Endothelial cell (in vitro differentiated cells): ENCODE data around the gene HSPB8. TPM values are rescaled to one million over a fixed set of nuclear protein-coding genes. Genes with fewer than 3 reads are reported as not detected.

Experiments
- DNase-seq: peaks from one replicate; pipeline ENCODE4 v3.0.0; 2021; ENCODE audit warnings: low spot score
- H3K27ac Mint-ChIP-seq: one replicate; pipeline ENCODE4 v1.8.0; 2021; ENCODE audit warnings: mixed read lengths, inconsistent platforms; ENCODE audit not compliant: unreplicated experiment
- H3K27me3 Mint-ChIP-seq: one replicate; pipeline ENCODE4 v1.8.0; 2021; ENCODE audit warnings: mild to moderate bottlenecking, moderate library complexity, mixed read lengths, inconsistent platforms; ENCODE audit not compliant: unreplicated experiment
- H3K36me3 Mint-ChIP-seq: one replicate; pipeline ENCODE4 v1.8.0; 2021; ENCODE audit warnings: mild to moderate bottlenecking, low read depth, mixed read lengths, inconsistent platforms; ENCODE audit not compliant: unreplicated experiment
- H3K4me1 Mint-ChIP-seq: one replicate; pipeline ENCODE4 v1.8.0; 2021; ENCODE audit warnings: mild to moderate bottlenecking, mixed read lengths, inconsistent platforms; ENCODE audit not compliant: unreplicated experiment
- H3K4me3 Mint-ChIP-seq: one replicate; pipeline ENCODE4 v1.8.0; 2021; ENCODE audit warnings: mild to moderate bottlenecking, mixed read lengths, inconsistent platforms; ENCODE audit not compliant: unreplicated experiment
- H3K9me3 Mint-ChIP-seq: one replicate; pipeline ENCODE4 v1.8.0; 2021; ENCODE audit warnings: mixed read lengths, inconsistent platforms; ENCODE audit not compliant: unreplicated experiment
- CTCF ChIP-seq: fragments of 200-600 bp; sonication (generic); IDR thresholded peaks from one replicate; pipeline ENCODE4 v1.5.0; 2021; ENCODE audit warnings: antibody characterized with exemption; ENCODE audit not compliant: unreplicated experiment
- total RNA-seq: library from RNA; stranded (reverse); fragmentation: NEBNext Ultra II Directional; extraction: Animal tissue kit (Norgen Biotek cat#: 25700); gene quantifications from one replicate; pipeline ENCODE4 v1.2.1, GENCODE V29; 2021; ENCODE audit not compliant: unreplicated experiment

The HSPB8 gene
- total RNA-seq, 1 donor from 2014 or later = 2.7 TPM

- Mint-ChIP-seq H3K27ac (no peak overlapping the region), H3K36me3 (peaks cover 4% of the 10 kb centered on the region), H3K4me1 (peaks cover 5% of the 10 kb centered on the region), H3K4me3 (no peak overlapping the region), H3K27me3 (peaks cover 4% of the 10 kb centered on the region), H3K9me3 (no peaks in the 10 kb centered on the region)
- DNase-seq = no peak
- no peak for TF ChIP-seq CTCF
These were observed 29.5 kb upstream of the HSPB8 start for GRCh38 chr12:119149270-119149669.

GRCh38 chr12:119151445-119152026, 27.2 kb upstream of the HSPB8 start:
- no peak for DNase-seq
- Mint-ChIP-seq H3K4me1 (peaks cover 5% of the 10 kb centered on the region), H3K4me3 (no peak overlapping the region), H3K36me3 (peaks cover 4% of the 10 kb centered on the region), H3K27ac (no peak overlapping the region), H3K9me3 (no peaks in the 10 kb centered on the region), H3K27me3 (peaks cover 7% of the 10 kb centered on the region)
- no peak for TF ChIP-seq CTCF

- Mint-ChIP-seq H3K36me3 (peaks cover 4% of the 10 kb centered on the region), H3K27me3 (peaks cover 7% of the 10 kb centered on the region), H3K4me3 (peak overlapping the region; percentile 90), H3K27ac (peak overlapping the region; percentile 91), H3K4me1 (peaks cover 5% of the 10 kb centered on the region), H3K9me3 (no peaks in the 10 kb centered on the region)
- no peak for TF ChIP-seq CTCF
- DNase-seq = peak; percentile 82
These were observed 25.0 kb upstream of the HSPB8 start for GRCh38 chr12:119153477-119154434.

GRCh38 chr12:119154435-119154818, 24.3 kb upstream of the HSPB8 start:
- Mint-ChIP-seq H3K27me3 (peaks cover 7% of the 10 kb centered on the region), H3K9me3 (no peaks in the 10 kb centered on the region), H3K4me3 (peak overlapping the region; percentile 90), H3K36me3 (peaks cover 4% of the 10 kb centered on the region), H3K27ac (no peak overlapping the region), H3K4me1 (peaks cover 5% of the 10 kb centered on the region)
- DNase-seq = peak; percentile 80
- TF ChIP-seq CTCF = no peak
